NCI-H128 (cell line): ENCODE results near the gene GSTCD.
"Not testable (repeated sequence)": the region's sequence is repeated elsewhere in the genome, so short reads cannot be mapped to it uniquely, and the experiment has no call there.

Experiments used
- DNase-seq: peaks from one replicate; lab custom pipeline; 2025; ENCODE audit not compliant: unreplicated experiment; lab: John Stamatoyannopoulos, UW

Gene GSTCD

DNA sequence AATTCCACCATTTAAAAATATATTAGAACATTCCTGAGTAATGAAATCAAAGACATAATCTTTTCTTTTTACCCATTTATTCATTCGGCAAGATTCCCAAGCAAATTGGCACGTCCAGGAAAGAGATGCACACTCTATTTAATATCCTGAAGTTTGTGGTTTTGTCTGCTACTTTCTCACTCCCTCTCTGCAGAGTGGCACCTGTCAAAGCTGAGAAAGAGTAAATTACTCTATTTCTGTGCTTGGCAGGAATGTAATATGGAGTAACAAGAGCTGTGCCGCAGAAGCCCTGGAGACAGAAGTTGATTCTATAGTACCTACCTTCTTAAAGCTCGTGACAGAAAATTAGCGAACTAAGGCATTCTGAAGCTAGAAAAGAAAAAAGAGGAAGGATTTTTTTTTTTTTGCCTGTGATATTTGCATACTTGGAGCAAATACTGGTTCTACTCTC lies 5.5 kb downstream of the GSTCD start:
- DNase-seq = no peak

DNA sequence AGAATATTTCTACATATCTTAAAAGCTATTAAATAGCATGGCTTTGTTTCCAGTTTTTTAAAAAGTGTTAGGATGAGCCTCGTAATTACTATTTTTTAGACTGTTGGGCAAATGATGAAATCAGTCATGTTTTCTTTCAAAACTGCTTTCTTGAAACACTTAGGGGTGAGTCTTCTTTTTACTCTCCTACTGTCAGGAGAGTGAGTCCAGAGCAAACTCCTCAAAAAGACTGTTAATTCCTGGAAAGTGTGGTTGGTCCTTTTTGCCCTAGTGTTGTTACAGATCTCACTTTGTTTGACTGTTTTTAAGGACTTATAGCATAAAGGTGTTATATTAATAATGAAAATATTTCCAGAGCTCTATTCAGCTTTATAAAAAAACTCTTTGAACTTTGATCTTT lies 6.3 kb downstream of the GSTCD start:
- no peak for DNase-seq

GRCh38 chr4:105715692-105716278 lies 7.2 kb downstream of the GSTCD start:
- no peak for DNase-seq

- DNase-seq = no peak
Measured at GRCh38 chr4:105719204-105719603, 10.6 kb downstream of the GSTCD start.

- no peak for DNase-seq
Measured at GRCh38 chr4:105725623-105726022, 17.0 kb downstream of the GSTCD start.

- not testable (repeated sequence) for DNase-seq
Measured at GRCh38 chr4:105729895-105730294, 21.3 kb downstream of the GSTCD start.

GRCh38 chr4:105735217-105735616 lies 26.6 kb downstream of the GSTCD start:
- not testable (repeated sequence) for DNase-seq

DNA sequence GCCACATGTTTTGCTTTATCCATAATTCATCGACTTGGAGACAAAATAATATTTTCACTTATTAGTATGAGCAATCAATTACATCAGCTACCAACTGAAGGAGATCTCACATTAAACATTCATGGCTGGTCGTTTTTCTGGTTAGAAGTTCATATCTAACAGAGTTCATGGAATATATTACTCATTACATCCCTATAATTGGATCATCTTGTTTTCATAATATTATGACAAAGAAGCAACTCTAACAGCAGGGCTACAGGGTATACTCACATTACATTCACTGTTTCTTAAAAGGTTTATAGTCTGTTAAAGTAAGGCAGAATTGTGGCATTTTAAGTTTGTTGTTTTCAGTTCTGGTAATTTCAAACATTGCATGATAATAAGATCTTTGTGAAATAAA lies 33.0 kb downstream of the GSTCD start:
- no peak for DNase-seq

GRCh38 chr4:105748222-105748621 lies 39.6 kb downstream of the GSTCD start:
- no peak for DNase-seq

- no peak for DNase-seq
Measured at GRCh38 chr4:105751718-105752299, 43.2 kb downstream of the GSTCD start.

GRCh38 chr4:105753361-105753760 lies 44.8 kb downstream of the GSTCD start:
- DNase-seq = no peak

DNA sequence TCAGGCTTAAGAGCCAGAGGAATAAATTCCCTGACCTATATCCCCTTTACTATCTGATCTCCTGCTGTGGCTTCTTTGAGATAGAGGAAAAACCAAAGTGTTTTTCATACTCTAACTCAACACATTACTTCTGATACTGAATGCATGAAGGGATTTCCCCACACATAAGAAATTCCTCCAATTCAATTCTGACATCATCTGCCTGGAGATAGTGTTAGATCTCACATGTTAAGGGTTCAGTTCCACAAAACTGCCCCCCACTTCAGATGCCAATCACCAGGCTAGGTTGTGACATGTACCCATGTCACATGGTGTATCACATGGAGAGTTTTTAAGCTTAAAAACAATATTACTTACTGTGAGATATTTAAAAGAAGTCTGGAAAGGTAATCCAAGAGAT lies 46.8 kb downstream of the GSTCD start:
- DNase-seq = no peak

- DNase-seq = no peak
Measured at GRCh38 chr4:105758958-105759357, 50.4 kb downstream of the GSTCD start.

DNA sequence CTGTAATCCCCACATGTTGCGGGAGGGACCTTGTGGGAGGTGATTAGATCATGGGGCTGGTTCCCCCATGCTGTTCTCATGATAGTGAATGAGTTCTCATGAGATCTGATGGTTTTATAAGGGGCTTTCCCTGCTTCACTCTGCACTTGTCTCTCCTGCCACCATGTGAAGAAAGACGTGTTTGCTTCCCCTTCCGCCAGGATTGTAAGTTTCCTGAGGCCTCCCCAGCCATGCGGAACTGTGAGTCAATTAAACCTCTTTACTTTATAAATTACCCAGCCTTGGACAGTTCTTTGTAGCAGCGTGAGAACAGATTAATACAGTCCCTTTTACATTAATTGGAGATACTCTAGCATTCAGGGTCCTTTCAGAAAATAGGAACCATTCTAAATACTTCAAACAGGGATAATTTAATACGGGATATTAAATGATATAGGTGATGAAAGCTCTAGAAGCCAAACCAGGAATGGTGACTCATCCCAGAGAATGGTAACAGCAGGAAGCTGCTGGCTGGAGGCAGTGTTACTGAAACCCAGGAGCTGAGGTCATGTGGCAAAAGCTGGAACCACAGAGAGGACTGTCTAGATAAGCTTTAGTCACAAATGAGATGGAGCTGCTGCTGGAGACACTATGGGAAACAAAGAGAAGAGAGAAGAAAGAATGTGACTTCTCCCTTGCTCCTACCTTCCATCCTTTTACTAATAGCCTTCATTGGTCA lies 57.3 kb downstream of the GSTCD start:
- DNase-seq = no peak

- no peak for DNase-seq
Measured at GRCh38 chr4:105767579-105767978, 59.0 kb downstream of the GSTCD start.

GRCh38 chr4:105770524-105770923 lies 61.9 kb downstream of the GSTCD start:
- DNase-seq = not testable (repeated sequence)

DNA sequence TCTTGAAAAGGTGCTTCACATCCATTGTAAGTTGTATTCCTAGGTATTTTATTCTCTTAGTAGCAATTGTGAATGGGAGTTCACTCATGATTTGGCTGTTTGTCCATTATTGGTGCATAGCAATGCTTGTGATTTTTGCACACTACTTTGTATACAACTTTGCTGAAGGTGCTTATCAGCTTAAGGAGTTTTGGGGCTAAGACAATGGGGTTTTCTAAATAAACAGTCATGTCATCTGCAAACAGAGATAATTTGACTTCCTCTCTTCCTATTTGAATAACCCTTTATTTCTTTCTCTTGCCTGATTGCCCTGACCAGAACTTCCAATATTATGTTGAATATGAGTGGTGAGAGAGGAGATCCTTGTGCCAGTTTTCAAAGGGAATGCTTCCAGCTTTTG lies 63.5 kb downstream of the GSTCD start:
- DNase-seq = not testable (repeated sequence)

DNA sequence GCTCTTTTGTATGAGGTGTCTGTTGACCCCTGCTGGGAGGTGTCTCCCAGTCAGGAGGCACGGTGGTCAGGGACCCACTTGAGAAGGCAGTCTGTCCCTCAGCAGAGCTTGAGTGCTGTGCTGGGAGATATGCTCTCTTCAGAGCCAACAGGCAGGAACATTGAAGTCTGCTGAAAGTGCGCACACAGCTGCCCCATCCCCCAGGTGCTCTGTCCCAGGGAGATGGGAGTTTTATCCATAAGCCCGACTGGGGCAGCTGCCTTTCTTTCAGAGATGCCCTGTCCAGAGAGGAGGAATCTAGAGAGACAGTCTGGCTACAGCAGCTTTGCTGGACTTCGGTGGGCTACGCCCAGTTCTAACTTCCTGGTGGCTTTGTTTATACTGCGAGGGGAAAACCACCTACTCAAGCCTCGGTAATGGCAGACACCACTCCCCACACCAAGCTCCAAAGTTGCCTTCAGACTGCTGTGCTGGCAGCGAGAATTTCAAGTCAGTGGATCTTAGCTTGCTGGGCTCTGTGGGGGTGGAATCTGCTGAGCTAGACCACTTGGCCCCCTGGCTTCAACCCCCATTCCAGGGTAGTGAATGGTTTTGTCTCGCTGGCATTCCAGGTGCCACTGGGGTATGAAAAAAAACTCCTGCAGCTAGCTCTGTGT lies 67.3 kb downstream of the GSTCD start:
- DNase-seq = not testable (repeated sequence)

GRCh38 chr4:105780176-105780575 lies 71.6 kb downstream of the GSTCD start:
- DNase-seq = no peak

GRCh38 chr4:105784761-105785160 lies 76.2 kb downstream of the GSTCD start:
- no peak for DNase-seq

- no peak for DNase-seq
Measured at GRCh38 chr4:105785792-105786191, 77.2 kb downstream of the GSTCD start.

DNA sequence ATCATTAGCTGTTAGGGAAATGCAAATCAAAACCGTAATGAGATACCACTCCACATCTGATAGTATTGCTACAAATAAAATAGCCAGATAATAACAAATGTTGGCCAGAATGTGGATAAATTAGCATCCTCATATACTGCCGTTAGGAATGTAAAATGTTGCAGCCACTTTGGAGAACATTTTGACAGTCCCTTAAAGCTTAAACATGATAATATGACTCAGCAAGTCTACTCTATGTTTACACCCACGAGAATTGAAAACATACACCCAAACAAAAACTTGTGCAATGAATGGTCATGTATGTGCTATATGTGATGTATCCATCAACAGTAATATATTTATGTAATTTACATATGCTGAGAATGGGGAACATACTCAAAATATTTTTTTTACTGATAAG lies 78.2 kb downstream of the GSTCD start:
- no peak for DNase-seq
